GM12891 (cell line): ENCODE measurements around the gene PRDX3.
"Not testable (repeated sequence)": the region's sequence is repeated elsewhere in the genome, so short reads cannot be mapped to it uniquely, and the experiment has no call there.

Experiments used
- PAX5 ChIP-seq: IDR thresholded peaks from 2 replicates; pipeline ENCODE4 v1.6.1; 2011; ENCODE audit warnings: low read length, moderate library complexity, mild to moderate bottlenecking; ENCODE audit not compliant: insufficient read depth, severe bottlenecking
- POLR2A ChIP-seq: IDR thresholded peaks from 2 replicates; pipeline ENCODE4 v1.6.1; 2011; ENCODE audit warnings: low read depth, low read length, control low read depth
- POLR2AphosphoS5 ChIP-seq: IDR thresholded peaks from 2 replicates; pipeline ENCODE4 v1.6.1; 2011; ENCODE audit warnings: low read depth, low read length, control low read depth
- POU2F2 ChIP-seq: IDR thresholded peaks from 2 replicates; pipeline ENCODE4 v1.6.1; 2011; ENCODE audit warnings: low read depth, mild to moderate bottlenecking, control low read depth, low read length, moderate library complexity
- SPI1 ChIP-seq: IDR thresholded peaks from 2 replicates; pipeline ENCODE4 v1.6.1; 2011; ENCODE audit warnings: low read depth, low read length, control low read depth
- TAF1 ChIP-seq: IDR thresholded peaks from 2 replicates; pipeline ENCODE4 v1.6.1; 2011; ENCODE audit warnings: low read depth, low read length, control low read depth

GRCh38 chr10:119151601-119152000, 27.0 kb downstream of the PRDX3 start:
- TF ChIP-seq POLR2AphosphoS5, TAF1, POLR2A, POU2F2, SPI1, PAX5: not testable (repeated sequence)
